ENCODE data around the gene WDR45B.

WDR45B gene

DNA sequence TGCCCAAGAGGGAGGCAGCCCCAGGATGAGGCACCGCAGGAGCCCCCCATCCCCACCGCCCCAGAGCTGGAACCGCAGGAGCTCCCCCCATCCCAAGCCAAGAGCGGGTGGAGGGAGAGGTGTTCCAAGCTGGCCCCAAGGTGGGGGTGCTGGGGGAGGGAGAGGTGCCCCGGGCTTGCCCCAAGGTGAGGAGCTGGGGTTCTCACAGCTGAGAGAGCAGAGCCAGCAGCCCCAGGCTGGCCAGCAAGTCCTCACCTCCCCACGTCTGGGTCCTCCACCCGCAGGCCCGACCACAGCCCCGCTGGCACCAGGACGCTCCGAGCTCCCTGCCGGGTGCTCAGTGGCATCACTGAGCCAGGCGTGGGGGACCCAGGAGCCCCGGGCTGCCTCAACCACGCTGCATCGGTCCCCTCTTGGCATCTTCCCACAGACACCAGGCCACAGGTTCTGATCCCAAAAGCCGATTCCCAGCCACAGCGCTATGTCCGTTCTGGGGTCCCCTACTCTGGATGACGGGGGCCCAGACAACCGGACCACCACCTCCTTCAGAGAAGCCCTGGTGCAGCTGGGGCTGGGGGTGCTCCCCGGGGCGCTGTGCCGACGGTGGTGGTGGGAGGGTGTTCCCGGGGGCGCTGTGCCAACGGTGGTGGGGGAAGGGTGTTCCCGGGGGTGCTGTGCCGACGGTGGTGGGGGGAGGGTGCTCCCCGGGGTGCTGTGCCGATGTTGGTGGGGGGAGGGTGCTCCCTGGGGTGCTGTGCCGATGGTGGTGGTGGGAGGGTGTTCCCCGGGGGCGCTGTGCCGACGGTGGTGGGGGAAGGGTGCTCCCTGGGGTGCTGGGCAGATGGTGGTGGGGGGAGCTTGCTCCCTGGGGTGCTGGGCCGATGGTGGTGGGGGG lies 15.4 kb upstream of the WDR45B start:
- TF ChIP-seq, protein P1, sequence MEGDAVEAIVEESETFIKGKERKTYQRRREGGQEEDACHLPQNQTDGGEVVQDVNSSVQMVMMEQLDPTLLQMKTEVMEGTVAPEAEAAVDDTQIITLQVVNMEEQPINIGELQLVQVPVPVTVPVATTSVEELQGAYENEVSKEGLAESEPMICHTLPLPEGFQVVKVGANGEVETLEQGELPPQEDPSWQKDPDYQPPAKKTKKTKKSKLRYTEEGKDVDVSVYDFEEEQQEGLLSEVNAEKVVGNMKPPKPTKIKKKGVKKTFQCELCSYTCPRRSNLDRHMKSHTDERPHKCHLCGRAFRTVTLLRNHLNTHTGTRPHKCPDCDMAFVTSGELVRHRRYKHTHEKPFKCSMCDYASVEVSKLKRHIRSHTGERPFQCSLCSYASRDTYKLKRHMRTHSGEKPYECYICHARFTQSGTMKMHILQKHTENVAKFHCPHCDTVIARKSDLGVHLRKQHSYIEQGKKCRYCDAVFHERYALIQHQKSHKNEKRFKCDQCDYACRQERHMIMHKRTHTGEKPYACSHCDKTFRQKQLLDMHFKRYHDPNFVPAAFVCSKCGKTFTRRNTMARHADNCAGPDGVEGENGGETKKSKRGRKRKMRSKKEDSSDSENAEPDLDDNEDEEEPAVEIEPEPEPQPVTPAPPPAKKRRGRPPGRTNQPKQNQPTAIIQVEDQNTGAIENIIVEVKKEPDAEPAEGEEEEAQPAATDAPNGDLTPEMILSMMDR (conservative IDR thresholded peaks at IDR 0.05; ENCODE audit: low read depth, low read length) = no peak
- DNase-seq (ENCODE audit: low read depth) = no peak
- H3K4me3 ChIP-seq (ENCODE audit: low read depth, low read length) = no peak overlapping the region

DNA sequence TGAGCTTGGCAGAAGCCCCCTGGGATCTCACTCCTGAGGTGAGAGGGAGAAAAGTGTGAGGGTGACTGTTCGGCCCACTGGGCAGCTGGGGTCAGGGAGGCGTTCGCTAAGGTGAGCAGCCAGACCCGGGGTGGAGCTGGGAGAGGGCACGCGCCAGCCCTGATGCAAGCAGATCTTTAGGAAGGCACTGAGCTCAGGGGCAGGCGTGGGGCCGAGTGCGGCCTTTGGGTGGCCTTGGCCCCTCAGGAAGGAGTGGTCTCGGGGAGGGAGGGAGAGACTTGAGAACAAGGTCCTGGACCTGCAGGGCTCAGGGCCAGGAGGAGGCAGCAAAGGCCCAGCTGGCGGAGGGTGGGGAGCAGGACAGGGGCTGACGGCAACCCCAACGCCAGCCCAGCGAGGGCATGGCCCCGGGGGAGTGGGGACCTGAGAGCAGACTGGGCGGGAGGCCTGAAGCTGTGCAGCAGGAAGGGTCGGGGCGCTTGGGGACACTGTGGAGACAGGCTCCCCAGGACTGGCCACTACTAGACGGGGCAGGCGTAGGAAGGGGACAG lies 14.5 kb upstream of the WDR45B start:
- TF ChIP-seq, protein P1 (conservative IDR thresholded peaks at IDR 0.05; ENCODE audit: low read depth, low read length) = no peak
- DNase-seq (ENCODE audit: low read depth) = no peak

DNA sequence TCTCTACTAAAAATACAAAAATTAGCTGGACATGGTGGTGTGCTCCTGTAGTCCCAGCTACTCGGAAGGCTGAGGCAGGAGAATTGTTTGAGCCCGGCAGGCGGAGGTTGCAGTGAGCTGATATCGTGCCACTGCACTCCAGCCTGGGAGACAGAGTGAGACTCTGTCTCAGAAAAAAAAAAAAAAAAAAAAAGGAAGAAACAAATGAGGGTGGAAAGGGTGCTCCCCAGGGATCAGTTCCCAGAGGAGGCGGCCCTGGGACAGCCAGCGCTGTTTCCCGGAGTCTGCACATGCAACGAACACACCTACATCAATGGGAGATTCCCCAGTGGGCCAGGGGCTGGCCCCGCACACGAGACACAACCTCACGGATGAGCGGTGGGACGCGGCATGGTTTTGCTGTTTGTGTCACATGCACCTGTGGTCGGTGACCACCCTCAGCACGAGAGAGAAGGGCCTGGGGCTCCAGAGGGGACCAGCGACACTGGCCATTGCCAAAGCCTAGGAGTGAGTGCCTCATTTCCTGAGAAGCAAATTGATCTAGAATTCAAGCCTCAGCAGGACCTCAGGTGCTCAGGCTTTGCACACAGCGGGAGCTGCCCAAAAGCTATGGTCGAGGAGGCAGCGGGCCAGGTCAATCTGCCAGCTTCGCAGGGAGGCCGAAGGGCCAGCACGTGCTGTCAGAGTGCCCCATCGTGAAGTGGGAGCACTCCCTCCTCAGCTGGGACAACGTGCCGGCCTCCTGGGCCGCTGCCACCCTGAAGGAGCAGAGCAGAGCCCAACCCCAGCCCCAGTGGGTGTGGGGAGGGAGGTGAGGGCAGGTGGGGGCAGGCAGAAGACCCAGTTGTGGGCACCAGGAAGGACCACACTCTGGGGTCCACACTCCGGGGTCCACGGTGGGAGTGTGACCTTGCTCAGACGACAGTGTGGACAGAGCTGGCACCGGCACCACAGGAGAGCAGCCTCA lies 13.8 kb upstream of the WDR45B start:
- H3K4me3 ChIP-seq (ENCODE audit: low read depth, low read length) = no peak overlapping the region
- no peak for DNase-seq (ENCODE audit: low read depth)
- TF ChIP-seq, protein P1 (conservative IDR thresholded peaks at IDR 0.05; ENCODE audit: low read depth, low read length) = no peak

More for the DNA sequence above, 14.5 kb upstream of the WDR45B start:
- H3K4me3 ChIP-seq (ENCODE audit: low read depth, low read length) = no peak overlapping the region

DNA sequence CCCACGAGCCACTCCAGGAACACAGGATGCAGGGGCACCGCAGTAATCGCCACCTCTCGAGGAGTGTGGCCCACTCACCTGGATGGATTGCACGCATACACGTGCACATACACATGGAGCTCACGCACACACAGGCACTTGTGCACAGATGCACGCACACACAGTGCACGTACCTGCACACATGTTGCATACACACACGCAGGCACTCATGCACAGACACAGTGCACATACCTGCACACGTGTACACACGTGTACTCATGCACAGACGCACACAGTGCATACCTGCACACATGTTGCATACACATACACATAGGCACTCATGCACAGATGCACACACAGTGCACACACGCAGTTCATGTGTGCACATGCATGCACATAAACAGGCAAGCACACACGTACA lies 11.6 kb upstream of the WDR45B start:
- TF ChIP-seq, protein P1 (conservative IDR thresholded peaks at IDR 0.05; ENCODE audit: low read depth, low read length) = no peak
- no peak for DNase-seq (ENCODE audit: low read depth)
- no peak overlapping the region for H3K4me3 ChIP-seq (ENCODE audit: low read depth, low read length)

DNA sequence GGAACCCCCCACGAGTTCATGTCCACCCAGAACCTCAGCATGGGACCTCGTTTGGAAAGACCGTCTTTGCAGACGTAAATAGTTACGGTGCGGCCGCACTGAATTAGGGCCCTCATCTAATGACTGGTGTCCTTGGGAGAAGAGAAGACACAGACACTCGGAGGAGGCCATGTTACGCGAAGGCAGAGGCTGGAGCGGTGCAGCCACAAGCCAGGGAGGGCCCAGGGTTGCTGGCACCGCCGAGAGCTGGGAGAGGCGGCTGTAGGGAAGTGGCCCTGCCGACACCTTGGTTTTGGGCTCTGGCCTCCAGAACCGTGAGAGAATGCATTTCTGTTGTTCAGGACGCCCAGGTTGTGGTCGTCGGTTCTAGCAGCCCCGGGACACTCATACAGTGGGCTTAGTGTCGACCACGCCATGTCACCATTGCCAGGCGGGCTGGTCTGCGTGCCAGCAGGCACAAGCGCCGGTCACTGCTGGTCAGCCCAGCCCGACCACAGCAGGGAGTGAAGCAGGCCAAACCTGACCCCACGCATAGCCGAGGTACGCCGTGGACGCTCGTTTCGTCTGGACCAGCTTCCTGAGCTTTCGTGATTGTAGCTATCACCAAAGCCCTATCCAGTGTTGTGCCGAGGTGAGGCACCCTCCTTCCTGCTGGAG lies 10.7 kb upstream of the WDR45B start:
- TF ChIP-seq, protein P1 (conservative IDR thresholded peaks at IDR 0.05; ENCODE audit: low read depth, low read length) = no peak
- H3K4me3 ChIP-seq (ENCODE audit: low read depth, low read length) = no peak overlapping the region

DNA sequence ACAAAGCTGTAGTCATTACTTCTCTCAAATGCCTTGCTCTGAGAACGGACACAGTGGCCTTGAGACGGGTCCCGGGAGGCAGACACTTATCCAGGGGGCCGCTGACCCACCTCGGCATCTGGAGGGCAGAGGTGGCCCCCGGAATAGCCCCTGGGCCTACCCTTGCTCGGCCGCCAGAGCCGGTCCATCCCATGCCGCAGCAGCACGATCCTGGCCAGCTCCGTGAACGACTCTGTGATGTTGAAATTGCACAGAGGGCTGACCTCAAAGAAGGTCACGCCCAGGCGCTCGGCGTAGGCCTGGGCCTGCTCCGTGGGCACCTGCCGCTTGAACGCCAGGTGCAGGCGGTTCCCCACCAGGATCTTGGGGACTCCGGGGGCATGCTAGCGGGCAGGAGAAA lies 10.1 kb upstream of the WDR45B start:
- TF ChIP-seq, protein P1 (conservative IDR thresholded peaks at IDR 0.05; ENCODE audit: low read depth, low read length) = no peak
- no peak for DNase-seq (ENCODE audit: low read depth)
- H3K4me3 ChIP-seq (ENCODE audit: low read depth, low read length) = no peak overlapping the region

More for the DNA sequence above, 10.7 kb upstream of the WDR45B start:
- DNase-seq (ENCODE audit: low read depth) = no peak

Measured in choroid plexus epithelial cell (primary cell).